GM23338 (cell line): Measurements from ENCODE around the gene ABHD15. TPM values are rescaled to one million over a fixed set of nuclear protein-coding genes. Genes with fewer than 3 reads are reported as not detected.

Experiments
- ATAC-seq: fragments of 200-7000 bp; cut with Tn5 transposase; 3 replicates; pipeline ENCODE4 v1.9.1; 2020
- DNase-seq: peaks from one replicate; pipeline ENCODE4 v3.0.0-alpha.2; 2015; ENCODE audit warnings: low spot score
- H2AFZ ChIP-seq: fragments of 200-600 bp; sonication (generic); 2 replicates; pipeline ENCODE4 v1.8.0; 2016; ENCODE audit warnings: antibody characterized with exemption, mild to moderate bottlenecking, moderate library complexity
- H3F3A ChIP-seq: fragments of 200-600 bp; sonication (generic); replicated peaks from 2 replicates; pipeline ENCODE4 v1.8.0; 2017; ENCODE audit warnings: antibody characterized with exemption, mixed run types, low read depth
- H3K27ac ChIP-seq: fragments of 200-600 bp; sonication (generic); 2 replicates; pipeline ENCODE4 v1.6.1; 2016; ENCODE audit warnings: low read depth
- H3K27me3 ChIP-seq: fragments of 200-600 bp; sonication (generic); 2 replicates; pipeline ENCODE4 v1.8.0; 2016; ENCODE audit warnings: mild to moderate bottlenecking, mixed run types, moderate library complexity; ENCODE audit not compliant: insufficient read depth
- H3K36me3 ChIP-seq: fragments of 200-600 bp; sonication (generic); 2 replicates; pipeline ENCODE4 v1.8.0; 2016; ENCODE audit warnings: mild to moderate bottlenecking; ENCODE audit not compliant: insufficient read depth
- H3K4me1 ChIP-seq: fragments of 200-600 bp; sonication (generic); 2 replicates; pipeline ENCODE4 v1.8.0; 2016; ENCODE audit warnings: mild to moderate bottlenecking, moderate library complexity; ENCODE audit not compliant: insufficient read depth
- H3K4me2 ChIP-seq: fragments of 200-600 bp; sonication (generic); 2 replicates; pipeline ENCODE4 v1.7.1; 2017; ENCODE audit warnings: mixed run types
- H3K4me3 ChIP-seq: fragments of 200-600 bp; sonication (generic); 2 replicates; pipeline ENCODE4 v1.6.1; 2016; ENCODE audit warnings: mixed run types
- H3K79me2 ChIP-seq: fragments of 200-600 bp; sonication (generic); replicated peaks from 2 replicates; pipeline ENCODE4 v1.8.0; 2017; ENCODE audit warnings: mild to moderate bottlenecking; ENCODE audit not compliant: insufficient read depth
- H3K9me2 ChIP-seq: fragments of 200-600 bp; sonication (generic); 2 replicates; pipeline ENCODE4 v1.8.0; 2017; ENCODE audit not compliant: insufficient read depth
- H4K20me1 ChIP-seq: fragments of 200-600 bp; sonication (generic); replicated peaks from 2 replicates; pipeline ENCODE4 v1.8.0; 2017; ENCODE audit warnings: mild to moderate bottlenecking; ENCODE audit not compliant: insufficient read depth
- H3K27ac Mint-ChIP-seq: 2 replicates; pipeline ENCODE4 v1.8.0; 2020; ENCODE audit warnings: inconsistent platforms, mild to moderate bottlenecking, moderate library complexity, mixed read lengths
- H3K27me3 Mint-ChIP-seq: 3 replicates; pipeline ENCODE4 v1.8.0; 2022; ENCODE audit warnings: low read depth, mild to moderate bottlenecking, moderate library complexity, mixed read lengths, inconsistent platforms; ENCODE audit not compliant: insufficient read depth, poor library complexity
- H3K36me3 Mint-ChIP-seq: 3 replicates; pipeline ENCODE4 v1.8.0; 2021; ENCODE audit warnings: low read depth, mild to moderate bottlenecking, inconsistent platforms, moderate library complexity, mixed read lengths
- H3K4me1 Mint-ChIP-seq: 3 replicates; pipeline ENCODE4 v1.8.0; 2020; ENCODE audit warnings: mild to moderate bottlenecking, inconsistent platforms, mixed read lengths
- H3K4me3 Mint-ChIP-seq: 3 replicates; pipeline ENCODE4 v1.8.0; 2021; ENCODE audit warnings: moderate library complexity, mild to moderate bottlenecking, inconsistent platforms, mixed read lengths
- H3K9me3 Mint-ChIP-seq: 3 replicates; pipeline ENCODE4 v1.8.0; 2020; ENCODE audit warnings: moderate library complexity, mild to moderate bottlenecking, inconsistent platforms, mixed read lengths
- CREB1 ChIP-seq: fragments of 250-450 bp; sonication (Bioruptor Pico); IDR thresholded peaks from 2 replicates; pipeline ENCODE4 v1.5.0; 2020; ENCODE audit warnings: low read depth, mild to moderate bottlenecking, moderate library complexity
- EZH2 ChIP-seq: fragments of 200-600 bp; sonication (generic); IDR thresholded peaks from one replicate; pipeline ENCODE4 v1.8.0; 2017; ENCODE audit warnings: antibody characterized with exemption, mild to moderate bottlenecking, low read depth; ENCODE audit not compliant: unreplicated experiment
- EZH2phosphoT487 ChIP-seq: fragments of 200-600 bp; sonication (generic); IDR thresholded peaks from one replicate; pipeline ENCODE4 v1.8.1; 2018; ENCODE audit warnings: antibody characterized with exemption; ENCODE audit not compliant: unreplicated experiment
- JUNB ChIP-seq: IDR thresholded peaks from one replicate; pipeline ENCODE4 v1.6.1; 2016; ENCODE audit warnings: antibody characterized with exemption; ENCODE audit not compliant: unreplicated experiment
- NANOG ChIP-seq: IDR thresholded peaks from 2 replicates; pipeline ENCODE4 v1.6.1; 2016; ENCODE audit warnings: antibody characterized with exemption, borderline replicate concordance
- POLR2AphosphoS5 ChIP-seq: IDR thresholded peaks from 2 replicates; pipeline ENCODE4 v1.6.1; 2016; ENCODE audit warnings: antibody characterized with exemption, low read depth
- REST ChIP-seq: IDR thresholded peaks from one replicate; pipeline ENCODE4 v1.6.1; 2018; ENCODE audit warnings: antibody characterized with exemption; ENCODE audit not compliant: unreplicated experiment
- STAT1 ChIP-seq: IDR thresholded peaks from one replicate; pipeline ENCODE4 v1.6.1; 2016; ENCODE audit warnings: antibody characterized with exemption; ENCODE audit not compliant: unreplicated experiment
- ZNF114 ChIP-seq: fragments of 250-450 bp; sonication (Bioruptor Pico); IDR thresholded peaks from 2 replicates; pipeline ENCODE4 v1.5.0; 2020; ENCODE audit warnings: mild to moderate bottlenecking, moderate library complexity
- ZNF462 ChIP-seq: fragments of 250-450 bp; sonication (Bioruptor Pico); IDR thresholded peaks from 2 replicates; pipeline ENCODE4 v1.5.0; 2020; ENCODE audit warnings: mild to moderate bottlenecking, moderate library complexity
- polyA plus RNA-seq: library from polyadenylated mRNA; unstranded; fragments of >200 nt; fragmentation: Nextera tagmentation; extraction: Ambion mirVana; gene quantifications from 2 replicates; pipeline ENCODE4 v1.2.1, GENCODE V29; 2016
- total RNA-seq: library from RNA; depleted of rRNA; stranded (reverse); fragments of >200 nt; shearing (Covaris generic); gene quantifications from 2 replicates; pipeline ENCODE4 v1.2.3, GENCODE V29; 2014
- TF ChIP-seq, protein P1 (sequence below), 2 experiments: fragments of 200-600 bp in 1 of 2; sonication (generic) in 1 of 2; conservative IDR thresholded peaks; 2 replicates each; pipeline versions ENCODE4 v1.5.1 to v1.6.1; 2016 to 2017; ENCODE audit warnings: antibody characterized with exemption in 2 of 2, low read depth in 2 of 2, mild to moderate bottlenecking in 2 of 2, moderate library complexity in 1 of 2

Gene ABHD15
- total and polyA plus RNA-seq, 2 experiments from 2014 or later: 0.27 to 2.5 TPM

GRCh38 chr17:29524692-29525091 lies 42.1 kb downstream of the ABHD15 start:
- ATAC-seq (no peak), DNase-seq (no peak)
- Histone ChIP-seq H3K4me2 (no peak overlapping the region), H3K36me3 (peaks cover 14% of the 10 kb centered on the region), H3K4me1 (no peaks in the 10 kb centered on the region), H3K27me3 (no peaks in the 10 kb centered on the region), H3K9me2 (no peaks in the 10 kb centered on the region), H3K79me2 (no peaks in the 10 kb centered on the region; the same call in 1 of the 2 replicates), H3K4me3 (no peak overlapping the region), H2AFZ (no peak overlapping the region), H3K27ac (no peak overlapping the region), H3F3A (no peaks in the 10 kb centered on the region), H4K20me1 (peaks cover 4% of the 10 kb centered on the region)
- Mint-ChIP-seq H3K9me3 (no peaks in the 10 kb centered on the region), H3K36me3 (peaks cover 50% of the 10 kb centered on the region; the same call in 2 of the 3 replicates), H3K27ac (no peak overlapping the region), H3K4me1 (no peaks in the 10 kb centered on the region), H3K4me3 (no peak overlapping the region), H3K27me3 (no peaks in the 10 kb centered on the region)
- no peak for TF ChIP-seq ZNF114 (CRISPR knock-in tag)
- TF ChIP-seq NANOG: no peak
- TF ChIP-seq POLR2AphosphoS5: no peak
- no peak for TF ChIP-seq STAT1
- no peak for TF ChIP-seq EZH2phosphoT487
- TF ChIP-seq EZH2: no peak

GRCh38 chr17:29518359-29518758 lies 48.5 kb downstream of the ABHD15 start:
- no peaks in the 10 kb centered on the region; the same call in 1 of the 2 replicates for H3K79me2 ChIP-seq
- peaks cover 30% of the 10 kb centered on the region for H3K36me3 ChIP-seq
- H3K9me3 Mint-ChIP-seq: no peaks in the 10 kb centered on the region
- H4K20me1 ChIP-seq: peaks cover 9% of the 10 kb centered on the region; the same call in 1 of the 2 replicates
- H3K4me2 ChIP-seq: no peak overlapping the region
- no peaks in the 10 kb centered on the region for H3K27me3 ChIP-seq
- peaks cover 65% of the 10 kb centered on the region for H3K36me3 Mint-ChIP-seq
- no peak overlapping the region for H3K27ac Mint-ChIP-seq
- H3K4me1 Mint-ChIP-seq: no peaks in the 10 kb centered on the region
- H3F3A ChIP-seq: no peaks in the 10 kb centered on the region
- H3K4me1 ChIP-seq: no peaks in the 10 kb centered on the region
- no peak overlapping the region for H3K4me3 Mint-ChIP-seq
- DNase-seq: no peak
- H3K27ac ChIP-seq: 0 out of 2 replicates have a peak overlapping the region, but pooled peaks have one; percentile 45
- no peak overlapping the region for H3K4me3 ChIP-seq
- no peaks in the 10 kb centered on the region for H3K9me2 ChIP-seq
- no peak for ATAC-seq
- no peaks in the 10 kb centered on the region for H3K27me3 Mint-ChIP-seq
- no peak overlapping the region for H2AFZ ChIP-seq
- TF ChIP-seq ZNF462 (CRISPR knock-in tag): no peak
- TF ChIP-seq CREB1: no peak
- TF ChIP-seq EZH2: no peak
- TF ChIP-seq, protein P1, sequence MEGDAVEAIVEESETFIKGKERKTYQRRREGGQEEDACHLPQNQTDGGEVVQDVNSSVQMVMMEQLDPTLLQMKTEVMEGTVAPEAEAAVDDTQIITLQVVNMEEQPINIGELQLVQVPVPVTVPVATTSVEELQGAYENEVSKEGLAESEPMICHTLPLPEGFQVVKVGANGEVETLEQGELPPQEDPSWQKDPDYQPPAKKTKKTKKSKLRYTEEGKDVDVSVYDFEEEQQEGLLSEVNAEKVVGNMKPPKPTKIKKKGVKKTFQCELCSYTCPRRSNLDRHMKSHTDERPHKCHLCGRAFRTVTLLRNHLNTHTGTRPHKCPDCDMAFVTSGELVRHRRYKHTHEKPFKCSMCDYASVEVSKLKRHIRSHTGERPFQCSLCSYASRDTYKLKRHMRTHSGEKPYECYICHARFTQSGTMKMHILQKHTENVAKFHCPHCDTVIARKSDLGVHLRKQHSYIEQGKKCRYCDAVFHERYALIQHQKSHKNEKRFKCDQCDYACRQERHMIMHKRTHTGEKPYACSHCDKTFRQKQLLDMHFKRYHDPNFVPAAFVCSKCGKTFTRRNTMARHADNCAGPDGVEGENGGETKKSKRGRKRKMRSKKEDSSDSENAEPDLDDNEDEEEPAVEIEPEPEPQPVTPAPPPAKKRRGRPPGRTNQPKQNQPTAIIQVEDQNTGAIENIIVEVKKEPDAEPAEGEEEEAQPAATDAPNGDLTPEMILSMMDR (conservative IDR thresholded peaks at IDR 0.05; ENCODE audit: low read depth in 2 of 2): no peak
- no peak for TF ChIP-seq NANOG
- TF ChIP-seq REST: no peak
- TF ChIP-seq JUNB: no peak
- TF ChIP-seq POLR2AphosphoS5: no peak
- no peak for TF ChIP-seq STAT1
